Myocyte (in vitro differentiated cells): ENCODE results near the gene PODXL2. TPM values are rescaled to one million over a fixed set of nuclear protein-coding genes. Genes with fewer than 3 reads are reported as not detected.
A peak's percentile ranks its signal among the peaks of the same experiment; 100 is the strongest.
"Not testable (repeated sequence)": the region's sequence is repeated elsewhere in the genome, so short reads cannot be mapped to it uniquely, and the experiment has no call there.

Experiments used
- DNase-seq: peaks from one replicate; pipeline ENCODE4 v3.0.0-alpha.2; 2012; ENCODE audit warnings: low read depth
- total RNA-seq: library from RNA; depleted of rRNA; stranded (reverse); fragments of >200 nt; gene quantifications from 2 replicates; pipeline ENCODE4 v1.2.3, GENCODE V29; 2014

PODXL2 gene
- total RNA-seq, 1 donor from 2014 or later, result 4.8 TPM

GRCh38 chr3:127604546-127605165, 24.3 kb upstream of the PODXL2 start:
- no peak for DNase-seq

DNA sequence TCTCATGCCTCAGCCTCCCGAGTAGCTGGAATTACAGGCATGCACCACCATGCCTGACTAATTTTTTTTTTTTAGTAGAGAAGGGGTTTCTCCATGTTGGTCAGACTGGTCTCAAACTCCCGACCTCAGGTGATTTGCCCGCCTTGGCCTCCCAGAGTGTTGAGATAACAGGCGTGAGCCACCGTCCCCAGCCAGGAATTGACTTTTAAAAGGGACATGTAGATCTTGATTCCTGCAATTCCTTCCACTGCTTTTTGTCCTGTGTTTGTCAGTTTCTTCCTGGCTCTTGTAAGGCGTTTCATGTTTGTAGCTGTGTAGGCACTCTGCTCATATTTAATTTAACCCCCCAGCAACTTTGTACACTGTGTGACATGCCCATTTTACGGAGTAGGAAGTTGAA, 23.4 kb upstream of the PODXL2 start:
- not testable (repeated sequence) for DNase-seq

- DNase-seq, result peak; percentile 35
These were observed 22.7 kb upstream of the PODXL2 start for GRCh38 chr3:127606086-127606805.

GRCh38 chr3:127606981-127607595, 21.9 kb upstream of the PODXL2 start:
- no peak for DNase-seq

DNA sequence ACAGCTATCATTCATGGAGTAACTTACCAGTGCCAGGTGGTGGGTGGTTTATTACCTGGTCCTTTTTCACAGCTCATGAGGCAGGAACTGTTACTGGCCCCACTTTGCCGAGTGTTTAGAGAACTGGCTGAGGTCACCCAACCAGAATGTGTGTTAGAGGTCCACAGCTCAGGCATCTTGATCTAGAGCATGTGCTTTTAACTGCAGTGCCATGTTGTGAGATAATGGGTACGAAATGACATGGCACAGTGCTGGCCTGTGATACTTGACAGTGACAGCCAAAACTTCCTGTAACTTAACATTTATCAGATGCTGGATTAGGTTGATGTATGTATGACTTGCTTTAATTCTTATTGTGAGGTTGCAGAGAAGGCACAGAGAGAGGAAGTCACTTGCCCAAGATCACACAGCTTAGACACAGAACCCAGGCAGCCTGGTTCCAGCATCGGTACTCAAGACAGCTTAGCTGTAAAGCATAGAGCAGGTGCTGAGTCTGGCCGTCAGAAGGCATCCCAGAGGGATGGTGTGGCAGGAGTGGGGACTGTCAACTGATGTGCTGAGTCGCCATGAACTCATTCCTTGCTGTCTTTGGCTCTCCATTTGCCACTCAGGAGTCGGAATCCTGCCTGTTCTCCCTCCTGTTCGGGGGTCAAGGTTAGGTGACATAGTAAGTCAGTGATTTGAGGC, 21.2 kb upstream of the PODXL2 start:
- peak; percentile 41 for DNase-seq

- DNase-seq, result peak; percentile 27
These were observed 20.6 kb upstream of the PODXL2 start for GRCh38 chr3:127608362-127608718.

- no peak for DNase-seq
These were observed 18.9 kb upstream of the PODXL2 start for GRCh38 chr3:127610105-127610504.

GRCh38 chr3:127611251-127611650, 17.7 kb upstream of the PODXL2 start:
- no peak for DNase-seq

DNA sequence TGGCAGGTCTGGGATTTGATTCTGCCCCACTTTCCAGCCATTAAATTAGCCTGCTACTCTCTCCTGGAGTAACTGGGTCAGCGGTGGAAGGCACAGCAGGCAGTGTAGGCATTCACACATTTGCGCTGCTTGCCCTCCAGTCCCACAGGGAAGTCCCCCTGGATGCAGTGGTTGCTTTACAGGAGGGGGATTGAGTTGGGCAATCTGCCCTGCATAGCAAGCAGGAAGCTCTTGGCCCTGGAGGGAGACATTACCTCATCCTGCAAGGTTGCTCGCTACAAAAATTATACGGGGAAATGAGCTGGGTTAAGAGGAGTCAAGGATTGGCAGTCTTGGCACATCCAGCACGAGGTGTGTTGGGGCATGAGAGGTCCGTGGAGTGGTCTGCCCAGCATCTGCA, 16.0 kb upstream of the PODXL2 start:
- DNase-seq, result no peak

DNA sequence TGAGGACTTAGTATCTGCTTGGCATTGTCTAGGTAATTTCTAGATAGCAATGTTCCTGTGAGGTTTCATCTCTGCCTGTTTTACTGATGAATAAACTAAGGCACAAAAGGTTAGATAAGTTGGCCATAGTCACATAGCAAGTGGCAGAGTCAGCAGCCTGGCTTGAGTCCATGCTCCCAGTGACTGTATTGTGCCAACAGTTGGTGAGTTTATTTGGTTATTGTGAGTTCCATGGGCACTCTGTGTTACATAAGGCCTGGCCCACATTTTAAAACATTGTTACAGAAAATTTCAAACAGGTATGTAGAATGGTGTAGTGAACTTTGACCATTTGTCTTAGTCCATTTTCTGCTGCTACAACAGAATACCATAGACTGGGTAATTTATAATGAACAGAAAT, 15.6 kb upstream of the PODXL2 start:
- DNase-seq, result peak; percentile 55

GRCh38 chr3:127614928-127615589, 13.9 kb upstream of the PODXL2 start:
- no peak for DNase-seq

DNA sequence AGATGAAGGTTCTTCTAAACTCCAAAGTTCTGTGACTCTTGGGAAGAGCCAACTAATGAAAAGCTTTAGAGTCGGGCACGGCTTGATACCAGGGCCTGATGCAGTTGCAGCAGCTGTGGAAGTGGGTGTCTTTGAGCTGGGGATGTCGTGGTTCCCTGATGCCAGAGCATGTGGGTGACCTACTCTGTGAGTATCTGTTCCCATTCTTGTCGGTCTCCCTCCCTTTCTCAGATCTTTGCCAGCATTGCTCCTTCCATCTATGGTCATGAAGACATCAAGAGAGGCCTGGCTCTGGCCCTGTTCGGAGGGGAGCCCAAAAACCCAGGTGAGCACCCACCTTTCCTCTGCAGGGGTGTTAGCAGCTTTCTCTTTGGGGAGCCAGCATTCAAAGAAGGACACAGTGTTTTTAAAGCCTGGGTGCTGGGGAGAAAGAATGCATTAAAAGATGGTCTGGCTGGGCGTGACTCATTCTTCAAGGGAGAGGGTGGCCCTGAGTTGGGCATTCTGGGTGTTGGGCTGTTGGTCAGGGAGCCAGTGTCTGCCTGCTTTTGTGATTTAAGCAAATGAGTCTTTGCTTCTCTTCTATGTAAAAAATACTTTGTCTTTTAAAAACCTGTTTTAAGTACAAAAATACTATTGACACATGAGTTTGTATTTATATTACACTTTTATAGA, 13.2 kb upstream of the PODXL2 start:
- no peak for DNase-seq

GRCh38 chr3:127616836-127617605, 12.0 kb upstream of the PODXL2 start:
- no peak for DNase-seq

- DNase-seq, result no peak
These were observed 10.1 kb upstream of the PODXL2 start for GRCh38 chr3:127618891-127619290.

DNA sequence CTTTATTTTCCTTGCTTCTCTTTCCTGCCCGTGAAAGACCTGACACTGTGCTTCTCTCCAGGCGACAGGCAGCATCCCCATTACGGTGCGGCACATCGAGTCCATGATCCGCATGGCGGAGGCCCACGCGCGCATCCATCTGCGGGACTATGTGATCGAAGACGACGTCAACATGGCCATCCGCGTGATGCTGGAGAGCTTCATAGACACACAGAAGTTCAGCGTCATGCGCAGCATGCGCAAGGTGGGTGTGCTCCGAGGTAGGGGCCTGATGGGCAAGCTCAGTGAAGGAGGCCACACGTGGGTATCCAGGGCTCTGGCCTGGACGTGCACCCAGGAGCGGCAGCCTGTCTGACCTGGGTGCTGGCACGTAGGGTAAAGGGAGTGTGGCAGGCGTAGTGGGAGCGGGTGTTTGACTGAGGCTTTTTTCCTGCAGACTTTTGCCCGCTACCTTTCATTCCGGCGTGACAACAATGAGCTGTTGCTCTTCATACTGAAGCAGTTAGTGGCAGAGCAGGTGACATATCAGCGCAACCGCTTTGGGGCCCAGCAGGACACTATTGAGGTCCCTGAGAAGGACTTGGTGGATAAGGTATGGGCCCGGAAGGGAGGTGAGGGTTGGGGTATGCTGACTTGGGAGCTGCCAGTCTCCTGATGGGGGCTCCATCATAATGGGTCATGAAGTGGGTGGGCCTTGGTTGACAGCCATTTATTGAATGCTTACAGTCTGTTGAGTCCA, 8.2 kb upstream of the PODXL2 start:
- DNase-seq, result no peak

DNA sequence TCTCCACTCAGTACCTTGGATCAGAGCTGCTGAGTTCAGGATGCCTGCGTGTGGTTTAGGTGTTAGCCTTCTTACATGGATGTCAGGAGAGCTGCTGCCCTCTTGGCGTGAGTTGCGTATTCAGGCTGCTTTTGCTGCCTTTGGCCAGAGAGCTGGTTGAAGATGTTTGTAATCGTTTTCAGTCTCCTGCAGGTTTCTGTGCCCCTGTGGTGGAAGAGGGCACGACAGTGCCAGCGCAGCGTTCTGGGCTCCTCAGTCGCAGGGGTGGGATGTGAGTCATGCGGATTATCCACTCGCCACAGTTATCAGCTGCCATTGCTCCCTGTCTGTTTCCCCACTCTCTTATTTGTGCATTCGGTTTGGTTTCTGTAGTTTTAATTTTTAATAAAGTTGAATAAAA, 7.0 kb upstream of the PODXL2 start:
- DNase-seq, result no peak

DNA sequence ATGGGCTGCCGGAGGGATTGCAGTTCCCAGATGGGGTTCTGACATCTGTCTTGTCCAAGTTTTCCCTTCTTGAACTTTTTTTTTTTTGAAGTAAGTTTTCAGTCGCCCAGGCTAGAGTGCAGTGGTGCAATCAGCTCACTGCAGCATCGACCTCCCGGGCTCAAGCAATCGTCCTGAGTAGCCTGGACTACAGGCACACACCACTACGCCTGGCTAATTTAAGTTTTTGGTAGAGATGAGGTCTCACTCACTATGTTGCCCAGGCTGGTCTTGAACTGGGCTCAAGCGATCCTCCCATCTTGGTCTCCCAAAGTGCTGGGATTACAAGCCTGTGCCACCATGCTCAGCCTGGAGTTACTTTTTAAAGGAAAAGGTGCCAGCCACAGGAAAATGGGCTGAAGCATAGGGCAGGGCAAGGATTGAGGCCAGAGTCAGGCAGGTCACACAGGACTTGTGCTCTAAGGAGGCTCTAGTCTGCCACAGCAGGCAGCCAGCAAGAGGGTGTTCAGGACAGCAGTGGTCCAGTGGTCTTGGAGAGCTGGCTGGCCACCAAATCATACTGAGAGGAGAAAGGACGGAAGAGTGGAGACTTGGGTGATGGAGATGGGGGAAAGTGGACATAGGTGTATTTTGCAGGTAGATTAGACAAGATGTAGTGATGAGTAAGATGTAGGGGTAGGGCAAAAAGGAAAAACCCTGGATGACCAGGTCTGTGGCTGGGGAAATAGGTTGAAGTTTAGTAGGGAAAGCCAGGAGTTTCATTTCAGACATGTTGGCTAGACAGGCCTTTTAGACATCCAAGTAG, 6.0 kb upstream of the PODXL2 start:
- no peak for DNase-seq

- no peak for DNase-seq
These were observed 4.9 kb upstream of the PODXL2 start for GRCh38 chr3:127624063-127624462.

- DNase-seq, result no peak
These were observed 3.2 kb upstream of the PODXL2 start for GRCh38 chr3:127625821-127626220.
